Epithelial cell of esophagus (primary cell): Measurements from ENCODE around the gene PCLAF.
"Not testable (repeated sequence)": the region's sequence is repeated elsewhere in the genome, so short reads cannot be mapped to it uniquely, and the experiment has no call there.

ENCODE experiments used
- DNase-seq: peaks from one replicate; pipeline ENCODE4 v3.0.0; 2010; ENCODE audit warnings: low read depth
- H3K4me3 ChIP-seq: 2 replicates; pipeline ENCODE4 v1.5.1; 2011; ENCODE audit warnings: mild to moderate bottlenecking, low read length, control low read depth
- TF ChIP-seq, protein P1 (sequence below): IDR thresholded peaks from 2 replicates; pipeline ENCODE4 v1.5.1; 2011; ENCODE audit warnings: low read depth, mild to moderate bottlenecking, low read length, control low read depth, inconsistent platforms; ENCODE audit not compliant: insufficient read depth; ENCODE audit errors: missing control alignments

PCLAF gene

DNA sequence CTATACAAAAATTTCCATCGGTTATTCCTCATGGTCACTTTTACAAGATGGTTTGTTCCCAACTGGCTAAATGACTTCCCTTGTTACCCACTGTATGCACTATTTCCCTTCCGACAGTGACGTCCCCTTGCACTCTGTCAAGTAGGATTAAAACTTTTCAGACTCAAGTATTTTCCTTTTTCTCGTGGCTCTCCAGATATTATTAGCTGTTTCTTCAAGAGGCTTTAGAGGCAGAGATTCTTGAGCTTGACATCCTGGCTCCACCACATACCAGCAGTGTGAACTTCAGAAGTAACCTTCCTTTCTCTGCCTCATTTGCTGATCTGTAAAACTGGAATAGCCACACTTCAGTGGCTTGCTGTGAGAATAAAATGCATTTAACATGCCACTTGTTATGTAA, 39.3 kb downstream of the PCLAF start:
- DNase-seq = no peak
- no peak overlapping the region for H3K4me3 ChIP-seq
- TF ChIP-seq, protein P1, sequence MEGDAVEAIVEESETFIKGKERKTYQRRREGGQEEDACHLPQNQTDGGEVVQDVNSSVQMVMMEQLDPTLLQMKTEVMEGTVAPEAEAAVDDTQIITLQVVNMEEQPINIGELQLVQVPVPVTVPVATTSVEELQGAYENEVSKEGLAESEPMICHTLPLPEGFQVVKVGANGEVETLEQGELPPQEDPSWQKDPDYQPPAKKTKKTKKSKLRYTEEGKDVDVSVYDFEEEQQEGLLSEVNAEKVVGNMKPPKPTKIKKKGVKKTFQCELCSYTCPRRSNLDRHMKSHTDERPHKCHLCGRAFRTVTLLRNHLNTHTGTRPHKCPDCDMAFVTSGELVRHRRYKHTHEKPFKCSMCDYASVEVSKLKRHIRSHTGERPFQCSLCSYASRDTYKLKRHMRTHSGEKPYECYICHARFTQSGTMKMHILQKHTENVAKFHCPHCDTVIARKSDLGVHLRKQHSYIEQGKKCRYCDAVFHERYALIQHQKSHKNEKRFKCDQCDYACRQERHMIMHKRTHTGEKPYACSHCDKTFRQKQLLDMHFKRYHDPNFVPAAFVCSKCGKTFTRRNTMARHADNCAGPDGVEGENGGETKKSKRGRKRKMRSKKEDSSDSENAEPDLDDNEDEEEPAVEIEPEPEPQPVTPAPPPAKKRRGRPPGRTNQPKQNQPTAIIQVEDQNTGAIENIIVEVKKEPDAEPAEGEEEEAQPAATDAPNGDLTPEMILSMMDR = no peak

DNA sequence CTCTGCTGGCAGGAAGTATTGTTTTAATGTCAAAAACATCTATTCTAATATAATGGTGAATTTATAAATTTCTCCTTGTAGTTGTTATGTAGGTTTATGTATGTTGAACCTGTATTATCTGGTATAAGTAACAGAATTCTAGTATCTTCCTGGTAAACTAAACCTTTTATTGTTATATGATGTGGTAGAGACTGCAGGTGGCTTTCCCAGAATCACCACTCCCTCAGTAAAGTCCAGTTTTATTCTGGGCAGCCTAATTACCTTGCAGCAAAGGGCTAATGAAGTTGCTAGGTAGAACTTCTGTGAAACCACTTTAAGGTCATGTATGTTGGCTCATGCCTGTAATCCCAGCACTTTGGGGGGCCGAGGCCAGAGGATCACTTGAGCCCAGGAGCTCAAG, 40.9 kb downstream of the PCLAF start:
- TF ChIP-seq, protein P1 = no peak
- no peak for DNase-seq
- no peak overlapping the region for H3K4me3 ChIP-seq

DNA sequence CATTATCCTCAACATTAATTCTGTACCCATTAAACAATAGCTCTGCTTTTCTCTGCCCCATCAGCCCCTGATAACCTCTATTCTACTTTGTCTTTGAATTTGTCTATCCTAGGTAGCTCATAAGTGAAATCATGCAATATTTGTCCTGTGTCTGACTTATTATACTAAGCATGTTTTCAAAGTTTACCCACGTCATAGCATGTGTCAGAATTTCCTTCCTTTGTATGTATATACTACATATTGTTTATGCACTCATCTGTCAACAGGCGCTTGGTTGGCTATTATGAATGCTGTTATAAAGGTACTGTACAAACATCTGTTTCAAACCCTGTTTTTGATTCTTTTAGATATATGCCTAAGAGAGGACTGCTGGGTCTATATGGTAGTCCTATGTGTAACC, 43.5 kb downstream of the PCLAF start:
- TF ChIP-seq, protein P1 = no peak
- DNase-seq = peak; percentile 20
- H3K4me3 ChIP-seq = no peak overlapping the region

DNA sequence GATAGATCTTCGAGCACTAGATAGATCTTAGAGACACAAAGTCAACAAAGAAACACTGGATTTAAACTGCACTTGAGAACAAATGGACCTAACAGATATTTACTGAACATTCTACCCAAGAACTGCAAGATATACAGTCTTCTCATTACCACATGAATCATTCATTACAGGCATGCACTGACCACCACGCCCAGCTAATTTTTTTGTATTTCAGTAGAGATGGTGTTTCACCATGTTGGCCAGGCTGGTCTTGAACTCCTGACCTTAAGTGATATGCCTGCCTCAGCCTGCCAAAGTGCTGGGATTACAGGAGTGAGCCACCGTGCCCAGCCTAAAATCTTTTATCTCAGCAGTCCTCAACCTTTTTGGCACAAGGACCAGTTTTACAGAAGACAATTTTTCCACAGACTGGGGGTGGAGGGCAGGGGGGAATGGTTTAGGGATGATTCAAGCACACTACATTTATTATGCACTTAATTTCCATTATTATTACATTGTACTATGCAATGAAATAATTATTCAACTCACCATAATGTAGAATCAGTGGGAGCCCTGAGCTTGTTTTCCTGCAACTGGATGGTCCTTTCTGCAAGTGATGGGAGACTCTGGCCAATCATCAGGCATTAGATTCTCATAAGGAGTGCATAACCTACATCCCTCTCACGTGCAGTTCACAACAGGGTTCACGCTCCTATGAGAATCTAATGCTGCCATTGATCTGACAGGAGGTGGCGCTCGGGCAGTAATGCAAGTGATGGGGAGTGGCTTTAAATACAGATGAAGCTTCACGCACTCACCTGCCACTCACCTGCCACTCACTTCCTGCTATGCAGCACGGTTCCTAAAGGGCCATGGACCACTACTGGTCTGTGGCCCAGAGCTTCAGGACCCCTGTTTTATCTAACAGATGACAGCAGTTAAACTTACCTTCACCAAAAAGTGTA, 47.0 kb downstream of the PCLAF start:
- H3K4me3 ChIP-seq = no peak overlapping the region
- DNase-seq = peak; percentile 32
- TF ChIP-seq, protein P1 = peak; percentile 7

DNA sequence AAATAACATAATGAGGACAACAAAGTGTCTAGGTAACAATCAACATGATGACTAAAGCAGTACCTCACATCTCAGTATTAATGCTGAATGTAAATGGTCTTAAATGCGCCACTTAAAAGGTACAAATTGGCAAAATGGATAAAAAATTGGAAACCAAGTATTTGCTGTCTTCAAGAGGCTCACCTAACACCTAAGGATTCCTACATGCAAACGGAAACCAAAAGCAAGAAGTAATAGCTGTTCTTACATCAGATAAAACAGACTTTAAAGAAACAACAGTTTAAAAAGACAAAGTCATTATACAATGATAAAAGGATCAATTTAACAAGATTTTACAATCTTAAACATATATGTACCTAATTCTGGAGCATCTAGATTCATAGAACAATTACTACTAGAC, 47.7 kb downstream of the PCLAF start:
- DNase-seq = no peak
- no peak overlapping the region for H3K4me3 ChIP-seq
- TF ChIP-seq, protein P1 = no peak

DNA sequence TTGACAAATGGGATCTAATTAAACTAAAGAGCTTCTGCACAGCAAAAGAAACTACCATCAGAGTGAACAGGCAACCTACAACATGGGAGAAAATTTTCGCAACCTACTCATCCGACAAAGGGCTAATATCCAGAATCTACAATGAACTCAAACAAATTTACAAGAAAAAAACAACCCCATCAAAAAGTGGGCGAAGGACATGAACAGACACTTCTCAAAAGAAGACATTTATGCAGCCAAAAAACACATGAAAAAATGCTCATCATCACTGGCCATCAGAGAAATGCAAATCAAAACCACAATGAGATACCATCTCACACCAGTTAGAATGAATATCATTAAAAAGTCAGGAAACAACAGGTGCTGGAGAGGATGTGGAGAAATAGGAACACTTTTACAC, 49.6 kb downstream of the PCLAF start:
- not testable (repeated sequence) for H3K4me3 ChIP-seq, DNase-seq

DNA sequence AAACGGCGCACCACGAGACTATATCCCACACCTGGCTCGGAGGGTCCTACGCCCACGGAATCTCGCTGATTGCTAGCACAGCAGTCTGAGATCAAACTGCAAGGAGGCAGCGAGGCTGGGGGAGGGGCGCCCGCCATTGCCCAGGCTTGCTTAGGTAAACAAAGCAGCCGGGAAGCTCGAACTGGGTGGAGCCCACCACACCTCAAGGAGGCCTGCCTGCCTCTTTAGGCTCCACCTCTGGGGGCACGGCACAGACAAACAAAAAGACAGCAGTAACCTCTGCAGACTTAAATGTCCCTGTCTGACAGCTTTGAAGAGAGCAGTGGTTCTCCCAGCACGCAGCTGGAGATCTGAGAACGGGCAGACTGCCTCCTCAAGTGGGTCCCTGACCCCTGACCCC, 54.3 kb downstream of the PCLAF start:
- not testable (repeated sequence) for DNase-seq, H3K4me3 ChIP-seq

DNA sequence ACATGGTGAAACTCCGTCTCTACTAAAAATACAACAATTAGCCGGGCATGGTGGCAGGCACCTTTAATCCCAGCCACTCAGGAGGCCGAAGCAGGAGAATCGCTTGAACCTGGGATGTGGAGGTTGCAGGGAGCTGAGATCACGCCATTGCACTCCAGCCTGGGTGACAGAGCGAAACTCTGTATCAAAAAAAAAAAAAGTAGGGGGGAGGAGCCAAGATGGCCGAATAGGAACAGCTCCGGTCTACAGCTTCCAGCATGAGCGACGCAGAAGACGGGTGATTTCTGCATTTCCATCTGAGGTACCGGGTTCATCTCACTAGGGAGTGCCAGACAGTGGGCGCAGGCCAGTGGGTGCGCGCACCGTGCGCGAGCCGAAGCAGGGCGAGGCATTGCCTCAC, 54.8 kb downstream of the PCLAF start:
- peak; percentile 39 for DNase-seq
- peak overlapping the region; percentile 29 for H3K4me3 ChIP-seq
